Epidermal melanocyte (primary cell): ENCODE data around the gene NAPB.

Experiments used
- DNase-seq: peaks from one replicate; pipeline ENCODE4 v3.0.0; 2011; ENCODE audit warnings: low spot score; ENCODE audit not compliant: insufficient read length

Gene NAPB

DNA sequence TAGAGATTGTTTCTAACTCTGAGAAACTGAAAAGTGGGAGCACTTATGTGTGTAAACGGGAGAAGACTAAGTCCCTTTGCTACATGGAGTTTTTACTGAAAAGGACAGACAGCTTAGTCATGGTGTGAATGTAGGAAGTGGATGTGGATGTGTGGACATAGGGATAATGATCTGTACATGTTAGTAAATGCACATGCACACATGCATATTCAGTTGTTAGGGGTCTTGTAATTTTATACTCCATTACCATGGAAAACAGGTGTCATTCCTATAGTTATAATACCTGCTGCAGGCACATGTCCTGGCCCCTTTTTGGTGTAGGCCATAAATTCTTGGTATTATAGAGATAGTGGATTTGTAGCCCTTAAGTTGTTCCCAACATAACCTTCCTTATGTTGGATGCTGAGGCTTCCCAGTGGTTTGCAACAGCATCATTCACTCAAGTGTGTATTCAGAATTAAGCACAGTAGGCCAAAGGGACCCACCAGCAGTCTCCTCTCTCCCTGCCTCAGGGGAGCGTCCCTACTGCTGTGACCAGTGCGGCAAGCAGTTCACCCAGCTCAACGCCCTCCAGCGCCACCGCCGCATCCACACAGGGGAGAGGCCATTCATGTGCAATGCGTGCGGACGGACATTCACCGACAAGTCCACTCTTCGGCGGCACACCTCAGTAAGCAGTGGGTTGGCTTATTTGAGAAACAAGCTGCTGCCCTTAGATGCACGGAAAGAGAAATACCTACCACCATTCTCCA is 52.0 kb downstream of the NAPB start:
- DNase-seq: no peak

DNA sequence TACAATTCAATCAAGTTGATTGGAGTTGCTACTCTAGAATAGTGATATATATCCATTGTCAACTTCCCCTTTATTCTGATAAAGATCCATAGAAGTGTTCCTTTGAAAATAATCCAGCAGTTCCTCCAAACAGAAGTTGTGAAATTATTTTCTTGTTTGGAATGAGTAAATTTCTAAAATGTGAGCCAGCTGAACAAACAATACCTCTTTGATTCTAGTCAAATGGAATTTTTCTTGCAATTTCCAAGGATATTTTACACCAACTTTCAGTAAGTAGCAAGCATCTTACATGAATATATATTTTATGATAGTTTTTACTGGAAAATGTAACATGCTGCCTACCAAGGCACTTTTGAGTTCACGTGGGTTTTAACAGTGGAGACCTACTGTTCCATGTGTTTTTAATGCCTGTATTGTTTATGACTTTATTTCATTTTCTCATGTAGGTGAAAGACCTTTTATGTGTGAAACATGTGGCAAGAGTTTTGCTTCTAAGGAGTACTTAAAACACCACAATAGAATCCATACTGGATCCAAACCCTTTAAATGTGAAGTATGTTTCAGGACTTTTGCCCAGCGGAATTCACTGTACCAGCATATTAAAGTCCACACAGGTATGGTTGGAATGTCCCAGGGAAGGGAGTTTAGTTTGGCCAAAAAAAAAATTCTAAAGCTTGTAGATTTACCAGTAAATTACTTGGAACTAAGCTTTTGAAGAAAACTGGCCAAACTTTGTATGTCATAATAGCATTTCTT is 52.8 kb downstream of the NAPB start:
- no peak for DNase-seq

DNA sequence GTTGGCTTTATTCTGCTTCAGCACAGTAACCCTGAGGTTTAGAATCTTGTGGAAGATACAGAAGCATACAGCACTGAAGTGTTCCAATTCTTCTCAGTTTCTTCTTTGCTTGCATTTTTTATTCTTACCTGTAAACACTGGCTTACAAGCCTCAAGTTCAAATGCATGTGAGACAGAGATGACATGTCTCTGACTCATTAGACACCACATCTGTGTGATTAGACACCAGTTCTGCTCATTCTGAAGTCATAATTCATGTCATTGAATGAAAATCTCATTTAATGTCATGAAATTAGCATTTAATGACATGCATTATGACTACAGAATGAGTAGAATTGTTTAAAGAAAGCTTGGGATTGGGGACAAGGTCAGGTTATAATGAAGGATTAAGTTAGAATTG is 53.5 kb downstream of the NAPB start:
- no peak for DNase-seq

DNA sequence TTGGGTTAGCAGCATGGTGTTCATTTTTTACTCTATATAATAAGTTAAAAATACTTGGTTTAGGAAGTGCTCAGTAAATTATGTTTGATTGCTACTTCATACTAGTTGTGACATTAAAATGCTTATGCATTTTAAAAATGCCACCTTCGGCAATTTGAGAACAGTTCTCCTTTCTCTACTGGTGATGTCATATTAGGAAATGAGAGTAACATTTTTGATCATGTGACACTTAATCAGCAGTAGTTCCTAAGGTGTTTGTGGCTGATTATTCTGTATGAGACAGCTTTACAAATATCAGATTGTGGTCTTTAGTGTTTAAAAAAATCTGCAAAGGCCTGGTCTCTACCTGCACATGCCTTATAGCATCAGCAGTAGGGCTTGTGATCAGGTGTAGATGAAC is 54.9 kb downstream of the NAPB start:
- DNase-seq: no peak

DNA sequence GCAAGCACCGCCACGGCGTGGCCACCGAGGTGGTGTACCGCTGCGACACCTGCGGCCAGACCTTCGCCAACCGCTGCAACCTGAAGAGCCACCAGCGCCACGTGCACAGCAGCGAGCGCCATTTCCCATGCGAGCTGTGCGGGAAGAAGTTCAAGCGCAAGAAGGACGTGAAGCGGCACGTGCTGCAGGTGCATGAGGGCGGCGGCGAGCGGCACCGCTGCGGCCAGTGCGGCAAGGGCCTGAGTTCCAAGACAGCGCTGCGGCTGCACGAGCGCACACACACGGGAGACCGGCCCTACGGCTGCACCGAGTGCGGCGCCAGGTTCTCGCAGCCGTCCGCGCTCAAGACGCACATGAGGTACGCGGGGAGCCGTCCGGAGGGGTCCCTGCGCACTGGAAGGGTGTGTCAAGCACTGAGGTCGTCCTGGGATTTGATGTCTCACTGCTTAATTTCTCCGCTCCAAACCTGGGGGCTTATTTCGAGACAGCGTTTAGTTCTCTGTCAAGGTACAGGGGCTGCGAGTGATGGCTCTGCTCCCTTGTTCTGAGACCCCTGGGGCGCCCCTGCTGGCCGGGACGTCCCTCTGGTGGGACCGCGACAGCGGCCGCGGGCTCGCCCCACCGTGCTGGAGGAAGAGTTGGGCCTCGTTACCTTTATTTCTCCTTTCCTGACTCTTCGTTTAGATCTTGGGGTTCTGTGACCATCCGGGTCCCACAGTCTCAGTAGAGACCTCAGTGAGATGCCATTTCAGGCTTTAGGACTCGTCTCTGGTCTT is 55.7 kb downstream of the NAPB start:
- no peak for DNase-seq

DNA sequence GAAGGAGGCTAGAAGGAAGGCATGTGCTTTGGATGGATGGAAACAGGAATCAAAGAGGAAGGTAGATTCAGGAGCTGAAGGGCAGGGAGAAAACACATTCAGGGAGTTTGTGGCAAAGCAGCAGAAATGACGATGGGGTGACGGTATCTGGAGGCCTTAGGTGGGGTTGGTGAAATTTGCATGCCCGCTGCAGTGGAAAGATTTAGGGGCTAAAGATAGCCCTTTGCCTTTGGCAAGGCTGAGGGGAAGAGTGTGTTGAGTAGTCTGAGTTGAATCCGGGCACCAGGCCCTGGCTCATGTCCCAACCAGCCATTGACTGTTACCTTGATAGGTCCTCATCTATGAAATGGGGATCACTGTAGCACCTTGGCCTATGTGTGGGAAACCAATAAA is 58.0 kb downstream of the NAPB start:
- DNase-seq: no peak

DNA sequence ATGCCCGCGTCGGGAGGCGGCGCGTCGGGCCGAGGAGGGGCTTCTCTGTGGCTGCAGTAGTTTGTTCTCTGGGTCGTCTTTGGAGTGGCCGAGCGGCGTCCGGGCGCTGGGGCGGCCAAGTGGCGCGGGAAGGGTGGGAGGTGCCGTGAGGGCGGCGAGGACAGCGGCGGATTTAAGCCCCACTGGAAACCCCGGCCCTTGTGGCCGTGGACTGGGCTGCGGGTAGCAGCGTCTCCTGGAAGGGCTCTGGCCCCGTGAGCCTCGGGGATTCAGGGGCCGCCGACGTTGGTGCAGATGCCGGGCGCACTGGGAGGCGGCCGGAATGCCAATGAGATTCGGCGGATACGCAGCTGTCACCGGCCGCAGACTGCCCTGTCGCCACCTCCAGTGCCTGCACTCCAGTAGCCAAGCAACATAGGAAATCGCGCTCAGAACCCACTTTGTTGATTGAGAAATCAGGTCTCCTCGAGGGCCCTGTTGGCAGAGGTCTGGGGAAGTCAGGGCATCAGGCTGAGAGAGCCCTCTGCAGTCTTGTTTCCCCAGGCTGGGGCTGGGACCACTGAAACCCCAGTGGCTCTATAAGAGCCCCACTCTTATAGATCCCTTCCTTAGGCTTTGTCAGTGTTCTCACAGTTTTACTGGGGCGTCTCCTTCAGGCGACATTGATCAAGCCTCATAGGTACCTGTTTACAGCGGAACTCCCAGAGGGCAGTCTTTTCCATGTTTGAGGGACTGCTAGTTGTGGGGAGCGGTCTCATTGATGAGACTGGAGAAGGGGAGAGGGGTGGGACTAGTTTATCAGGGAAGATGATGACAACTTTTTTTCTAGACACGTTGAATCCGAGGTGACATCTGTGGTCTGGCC is 58.7 kb downstream of the NAPB start:
- no peak for DNase-seq

DNA sequence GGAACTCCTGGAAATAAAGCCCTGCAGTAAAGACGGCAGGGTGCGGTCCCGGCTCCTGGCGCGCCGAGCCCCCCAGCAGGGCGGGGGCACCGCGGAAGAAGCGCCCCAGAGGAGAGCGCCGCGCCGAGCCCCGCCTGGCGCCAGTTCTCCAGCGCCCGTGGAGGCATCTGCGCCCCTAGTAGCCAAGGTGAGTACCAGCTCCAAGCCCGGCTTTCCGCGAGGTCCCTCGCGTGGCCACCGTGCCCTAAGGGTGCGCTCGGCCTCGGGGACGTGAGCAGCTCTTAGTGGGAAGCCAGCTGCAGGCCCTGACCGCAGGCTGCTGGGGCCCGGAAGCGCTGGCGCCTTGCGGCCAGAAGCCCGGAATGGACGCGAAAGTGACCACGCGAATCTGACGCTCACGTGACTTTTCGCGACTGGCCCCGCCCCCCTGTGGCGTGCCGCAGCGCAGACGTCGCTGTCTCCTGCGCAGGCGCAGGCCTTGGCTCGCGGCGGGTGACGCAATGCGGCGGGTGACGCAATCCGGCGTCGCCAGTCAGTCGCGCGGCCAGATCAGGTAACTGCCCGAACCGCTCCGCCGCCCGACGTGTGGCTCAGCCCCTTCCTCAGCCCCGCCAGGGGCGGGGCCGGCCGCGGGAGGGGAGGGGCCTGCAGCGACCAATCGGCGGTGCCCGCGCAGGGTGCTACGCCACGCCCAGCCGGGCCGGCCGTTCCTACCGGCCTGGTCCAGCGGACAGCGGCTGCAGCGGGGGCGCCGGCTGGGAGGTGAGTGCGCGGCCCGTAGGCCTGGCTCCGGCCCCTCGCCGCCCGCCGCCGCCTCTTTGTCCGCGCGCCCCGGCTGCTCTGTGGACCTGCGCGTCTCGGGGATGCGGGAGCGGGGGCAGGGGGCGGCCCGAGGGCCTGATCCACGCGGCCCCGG is 59.6 kb downstream of the NAPB start, which contains the start of gene GZF1:
GZF1 (plus strand) TSS at position 707 of the 916 bp plus-strand sequence. CDS start 2,202 bp downstream, outside the sequence.
- DNase-seq: peak; percentile 85

DNA sequence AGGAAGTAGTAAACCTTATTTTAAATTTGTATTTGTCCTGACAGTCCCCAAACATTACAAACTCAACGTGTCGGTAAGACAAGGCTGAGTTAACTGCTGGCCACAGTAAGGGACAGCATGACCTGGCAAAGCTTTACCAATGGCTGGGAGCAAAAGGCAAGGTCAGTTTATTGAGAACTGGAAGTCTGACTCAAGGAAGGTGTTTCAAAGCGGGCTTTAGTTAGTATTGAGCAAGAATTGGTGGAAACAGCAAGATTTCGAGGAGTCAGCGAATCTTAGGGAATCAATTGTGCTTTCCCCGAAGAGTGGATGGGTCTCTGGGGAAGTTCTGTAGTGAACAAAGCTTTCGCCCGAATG is 60.2 kb downstream of the NAPB start:
- DNase-seq: no peak

DNA sequence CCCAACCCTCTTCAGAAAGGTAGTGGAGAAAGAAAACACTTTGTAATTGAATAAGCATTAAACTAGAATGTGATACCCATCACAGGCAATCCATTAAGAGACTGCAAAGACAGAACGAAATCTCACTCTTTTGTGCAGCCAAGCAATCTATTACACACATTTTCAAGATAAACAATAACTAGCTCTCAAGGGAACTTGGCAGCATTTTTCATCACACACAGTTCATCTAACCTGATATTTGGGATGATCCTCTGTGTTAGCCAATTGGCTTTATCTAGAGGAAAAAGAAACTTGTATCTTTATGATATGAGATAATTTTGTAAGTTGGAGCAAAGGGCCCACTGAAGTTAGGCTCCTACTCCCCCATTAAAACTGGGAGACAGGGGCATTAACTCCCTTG is 60.8 kb downstream of the NAPB start:
- DNase-seq: no peak

DNA sequence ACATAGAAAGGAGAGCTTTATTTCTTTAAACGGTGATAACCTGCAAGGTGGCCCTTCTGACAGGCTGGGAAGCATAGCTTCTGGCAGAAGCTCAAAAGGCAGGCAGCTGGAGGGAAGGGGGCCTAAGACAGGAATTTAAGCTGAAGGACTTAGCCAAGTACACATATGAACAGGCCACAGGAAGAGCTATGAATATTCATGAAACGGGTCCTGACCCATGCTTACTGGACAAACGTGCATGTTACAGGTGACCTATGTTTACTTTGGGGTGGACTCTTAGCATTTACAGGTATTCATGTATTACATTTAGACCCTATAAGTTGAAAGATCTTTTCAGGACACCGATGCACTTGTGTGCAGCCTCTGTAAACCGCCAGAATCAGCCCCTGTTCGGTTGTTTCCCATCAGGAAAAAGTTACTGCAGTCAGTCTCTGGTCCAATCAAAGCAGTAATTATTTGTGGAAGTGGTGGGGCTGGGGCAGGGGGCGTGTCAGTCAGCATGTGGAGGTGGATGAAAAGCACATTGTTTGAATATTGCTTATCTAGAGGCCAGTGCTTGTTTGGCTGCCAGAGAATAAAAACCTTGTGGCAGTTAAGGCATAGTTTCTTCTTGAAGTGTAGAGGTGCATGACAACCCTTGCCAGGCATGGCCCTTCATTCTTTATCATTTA is 62.2 kb downstream of the NAPB start:
- no peak for DNase-seq

DNA sequence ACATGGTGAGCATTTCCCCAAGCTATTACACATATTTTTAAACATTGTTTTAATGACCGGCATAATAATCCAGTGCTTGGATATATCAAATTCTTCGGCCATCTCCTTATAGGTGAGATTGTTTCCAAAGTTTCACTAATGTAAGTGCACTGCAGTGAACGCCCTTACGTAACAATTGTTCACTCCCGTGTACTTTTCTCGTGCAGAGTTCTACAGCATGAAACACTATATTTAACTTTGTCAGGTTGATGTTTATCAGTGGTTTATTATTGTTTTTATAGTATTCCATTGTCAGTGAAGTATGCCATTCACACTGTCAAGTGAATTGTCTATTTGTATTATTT is 62.8 kb downstream of the NAPB start:
- no peak for DNase-seq

DNA sequence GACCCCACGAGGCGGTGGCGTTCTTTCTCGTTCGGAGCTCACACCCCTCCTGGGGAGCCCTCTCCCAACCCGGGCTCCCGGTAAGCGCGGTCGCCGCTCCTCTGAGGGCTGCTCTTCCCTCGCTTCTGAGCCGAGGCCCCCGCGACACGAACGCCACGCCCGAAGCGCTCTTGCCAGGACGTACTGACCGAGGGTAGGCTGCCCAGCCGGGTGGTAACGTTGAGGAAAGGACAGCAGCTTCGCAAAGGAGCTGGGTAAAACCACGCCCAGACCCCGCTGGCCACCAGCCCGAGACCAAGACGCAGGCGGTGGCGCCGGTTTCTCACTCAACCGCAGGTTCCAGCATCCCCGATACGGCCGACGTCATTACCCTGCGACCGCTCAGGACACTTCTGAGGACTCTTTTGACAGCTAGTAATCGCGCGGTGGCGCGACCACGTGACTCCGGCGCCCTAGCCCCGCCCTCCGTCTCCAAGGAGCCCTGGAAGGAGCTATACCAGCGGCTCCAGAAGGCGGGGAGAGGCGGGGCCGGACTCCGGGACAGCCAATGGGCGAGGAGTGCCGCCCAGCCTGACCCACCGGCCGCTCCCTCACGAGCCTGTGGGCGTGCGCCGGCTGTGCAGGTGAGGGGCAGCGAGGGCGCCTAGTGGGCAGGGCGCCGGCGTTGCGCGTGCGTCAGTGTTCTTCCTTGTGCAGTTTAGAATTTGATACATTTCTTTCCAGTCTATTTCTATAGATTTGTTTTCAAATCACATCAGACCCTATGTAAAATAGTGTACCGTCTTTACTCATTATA is 63.3 kb downstream of the NAPB start:
- peak; percentile 81 for DNase-seq

DNA sequence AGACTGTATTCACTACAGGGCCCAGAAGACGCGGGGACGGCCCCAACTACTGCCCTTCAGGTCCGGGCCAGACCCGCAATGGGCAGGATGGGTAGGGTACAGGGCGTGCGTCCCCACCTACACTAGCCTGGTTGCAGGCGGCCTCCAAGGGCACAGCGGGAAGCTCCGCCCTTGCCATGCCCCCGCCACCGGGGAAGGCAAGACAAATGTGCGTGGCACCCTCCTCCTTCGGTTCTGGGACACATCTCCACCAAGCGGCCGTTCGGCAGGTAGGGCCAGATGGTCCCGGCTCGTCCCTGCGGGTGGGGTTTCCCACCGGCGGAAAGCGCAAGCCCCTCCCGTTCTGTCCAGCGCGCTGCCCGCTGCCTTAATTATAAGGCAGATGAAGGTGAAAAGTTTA is 65.1 kb downstream of the NAPB start:
- DNase-seq: no peak

DNA sequence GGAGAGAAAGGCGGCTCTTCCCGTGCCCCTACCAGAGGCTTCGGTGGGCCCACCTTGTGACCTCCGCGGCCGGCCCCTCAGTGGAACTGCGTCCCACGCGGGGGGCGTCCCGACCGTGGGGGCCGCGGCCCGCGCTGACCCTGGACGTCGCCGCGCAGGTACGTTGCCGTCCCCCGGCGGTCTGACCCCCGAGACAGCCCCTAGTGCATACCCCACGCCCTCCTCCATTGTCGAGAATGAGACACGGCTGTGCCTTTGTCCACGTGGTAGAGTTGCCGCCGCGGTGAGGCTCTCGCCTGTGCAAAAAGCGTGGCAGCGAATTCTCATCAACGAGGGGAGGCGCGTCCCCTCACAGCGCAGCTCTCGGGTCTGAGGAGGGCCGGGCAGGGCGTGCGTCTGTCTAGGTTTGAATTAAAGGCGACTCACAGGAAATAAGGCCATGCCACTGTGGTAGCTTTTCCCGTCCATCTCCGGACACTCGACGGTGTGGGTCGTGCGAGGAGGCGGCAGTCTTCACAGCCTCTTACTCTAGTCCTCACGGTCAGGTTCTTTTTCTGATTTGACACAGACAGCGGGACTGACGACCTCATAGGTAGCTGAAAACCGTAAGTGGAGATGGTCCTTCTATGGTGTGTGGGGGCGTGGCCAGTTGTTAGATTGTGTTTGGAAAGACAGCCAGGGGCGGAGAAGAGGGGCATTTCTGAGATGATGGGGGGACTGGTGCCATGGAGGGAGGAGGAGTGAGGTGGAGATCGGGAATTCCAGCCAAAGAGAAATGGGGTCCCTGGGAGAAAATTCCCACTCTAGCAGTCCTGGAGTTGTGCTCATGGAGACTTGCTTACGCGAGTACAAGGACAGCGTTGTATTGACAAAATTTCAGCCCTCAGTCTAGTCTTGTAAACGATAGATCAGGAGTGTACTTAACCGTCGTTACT is 70.1 kb downstream of the NAPB start:
- DNase-seq: no peak

DNA sequence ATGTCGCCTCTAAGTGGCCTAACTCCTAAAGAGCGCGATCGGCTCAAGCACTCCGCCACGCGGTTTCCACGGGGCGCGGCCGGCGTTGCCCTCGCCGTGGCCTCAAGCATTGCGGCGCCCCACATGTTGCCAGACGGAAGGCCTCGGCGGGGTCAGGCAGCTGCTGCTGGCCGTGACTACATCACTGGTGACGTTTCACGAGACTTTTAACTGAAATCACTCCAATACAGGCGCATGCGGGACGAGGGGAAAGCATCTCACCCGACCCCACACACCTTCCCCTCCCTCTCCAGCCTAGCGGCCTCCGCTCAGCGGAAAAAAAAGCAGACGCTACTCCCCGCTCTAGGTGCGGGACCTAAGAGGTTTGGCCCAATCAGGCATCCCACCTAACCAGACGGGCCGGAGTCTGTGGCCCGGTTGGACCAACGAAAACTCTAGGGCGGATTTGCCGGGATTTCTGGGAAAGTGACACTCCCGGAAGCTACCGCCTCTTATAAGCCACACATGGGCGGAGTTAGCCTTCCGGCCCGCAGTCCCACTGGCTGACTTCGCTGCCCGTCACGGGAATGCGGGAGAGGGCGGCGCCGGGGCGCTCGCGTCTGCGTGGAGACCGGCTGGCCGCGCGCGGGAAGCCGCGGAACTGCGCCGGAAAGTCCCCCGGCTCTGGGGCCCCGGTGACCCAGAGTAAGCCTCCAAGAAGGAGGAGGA is 70.9 kb downstream of the NAPB start, which contains the start of gene NXT1:
NXT1 (plus strand) TSS at position 596 of the 708 bp plus-strand sequence. CDS start 3,251 bp downstream, outside the sequence.
- DNase-seq: peak; percentile 86
